ENCODE results near the gene SLFN5.
A peak's percentile ranks its signal among the peaks of the same experiment; 100 is the strongest.
"Not testable (repeated sequence)": the region's sequence is repeated elsewhere in the genome, so short reads cannot be mapped to it uniquely, and the experiment has no call there.

SLFN5 gene

GRCh38 chr17:35294756-35295155 is 51.9 kb downstream of the SLFN5 start:
- no peak for DNase-seq

- DNase-seq, result no peak
These were observed 52.8 kb downstream of the SLFN5 start for GRCh38 chr17:35295686-35296085.

GRCh38 chr17:35297666-35298065 is 54.8 kb downstream of the SLFN5 start:
- DNase-seq, result no peak

- DNase-seq, result no peak
These were observed 55.8 kb downstream of the SLFN5 start for GRCh38 chr17:35298639-35299038.

GRCh38 chr17:35299135-35299534 is 56.3 kb downstream of the SLFN5 start:
- DNase-seq, result no peak

- DNase-seq, result not testable (repeated sequence)
These were observed 66.5 kb downstream of the SLFN5 start for GRCh38 chr17:35309345-35309744.

- no peak for DNase-seq
These were observed 69.5 kb downstream of the SLFN5 start for GRCh38 chr17:35312346-35312745.

GRCh38 chr17:35312790-35313711 is 70.2 kb downstream of the SLFN5 start:
- peak; percentile 74 for DNase-seq

GRCh38 chr17:35313875-35314409 is 71.1 kb downstream of the SLFN5 start:
- DNase-seq, result no peak

- no peak for DNase-seq
These were observed 71.7 kb downstream of the SLFN5 start for GRCh38 chr17:35314415-35315216.

- DNase-seq, result no peak
These were observed 72.4 kb downstream of the SLFN5 start for GRCh38 chr17:35315283-35315682.

- no peak for DNase-seq
These were observed 73.1 kb downstream of the SLFN5 start for GRCh38 chr17:35315971-35316370.

GRCh38 chr17:35322749-35323148 is 79.9 kb downstream of the SLFN5 start:
- no peak for DNase-seq

Data from suppressor macrophage treated with lipopolysaccharide for 4 hours (primary cell).